Measurements from ENCODE around the gene C11orf21. TPM values are rescaled to one million over a fixed set of nuclear protein-coding genes. Genes with fewer than 3 reads are reported as not detected.

The C11orf21 gene
- total and polyA plus RNA-seq, 2 of the 8 experiments (the other 6 are each of a cell fraction or from before 2014, with no cell fraction given) = not detected

DNA sequence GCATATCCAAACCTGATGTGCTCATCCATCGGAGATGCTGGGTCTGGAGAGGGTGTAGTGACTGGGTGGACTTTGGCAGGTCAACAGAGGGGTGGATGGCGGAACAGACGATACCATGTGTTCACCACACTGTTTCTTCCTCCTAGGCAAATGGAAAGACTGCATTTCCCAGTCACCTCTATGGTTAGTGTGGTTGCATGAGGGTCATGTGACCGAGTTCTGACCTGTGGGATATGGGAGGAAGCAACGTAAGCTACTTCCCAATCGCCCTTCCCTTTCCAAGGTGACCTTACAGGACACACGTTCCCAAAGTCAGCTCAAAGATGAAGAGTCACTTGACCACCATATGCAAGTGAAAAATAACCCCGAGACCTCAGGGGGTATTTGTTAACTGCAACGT lies 27.8 kb upstream of the C11orf21 start (continued):
- TF ChIP-seq, protein P1, sequence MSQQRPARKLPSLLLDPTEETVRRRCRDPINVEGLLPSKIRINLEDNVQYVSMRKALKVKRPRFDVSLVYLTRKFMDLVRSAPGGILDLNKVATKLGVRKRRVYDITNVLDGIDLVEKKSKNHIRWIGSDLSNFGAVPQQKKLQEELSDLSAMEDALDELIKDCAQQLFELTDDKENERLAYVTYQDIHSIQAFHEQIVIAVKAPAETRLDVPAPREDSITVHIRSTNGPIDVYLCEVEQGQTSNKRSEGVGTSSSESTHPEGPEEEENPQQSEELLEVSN (IDR thresholded peaks at IDR 0.05) = no peak

Data from H1 (cell line).